ENCODE measurements around the gene PHACTR4.

DNA sequence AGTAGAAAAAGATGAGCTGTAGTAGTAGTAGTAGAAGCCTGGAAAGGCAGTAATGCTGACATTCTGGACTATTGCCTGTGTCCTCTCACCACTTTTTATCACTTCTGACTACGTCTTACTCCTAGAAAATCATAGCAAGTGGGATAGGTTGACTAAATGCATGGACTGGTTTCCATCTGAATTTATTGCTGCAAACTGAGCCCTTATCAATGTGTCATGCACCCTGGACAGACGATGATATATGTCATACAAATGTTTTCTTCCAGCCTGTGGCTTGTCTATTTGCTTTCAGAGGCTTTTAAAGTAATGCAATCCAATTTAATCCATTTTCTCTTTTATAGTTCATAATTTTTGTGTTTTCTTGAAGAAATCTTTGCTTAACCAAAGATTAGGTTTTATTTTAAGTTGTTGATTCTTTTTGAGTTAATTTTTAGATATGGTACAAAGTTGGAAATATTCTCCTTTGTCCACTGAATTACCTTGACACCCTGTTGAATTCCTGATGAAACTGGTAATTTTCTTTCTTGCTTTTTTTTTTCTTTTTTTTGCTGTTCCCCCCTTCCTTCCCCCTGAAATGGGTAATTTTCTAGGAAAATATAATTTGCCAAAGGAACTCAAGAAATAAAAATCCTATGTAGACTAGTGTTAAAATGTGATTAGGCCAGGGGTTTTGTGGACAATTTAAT is 47.1 kb downstream of the PHACTR4 start:
- TF ChIP-seq, protein P1, sequence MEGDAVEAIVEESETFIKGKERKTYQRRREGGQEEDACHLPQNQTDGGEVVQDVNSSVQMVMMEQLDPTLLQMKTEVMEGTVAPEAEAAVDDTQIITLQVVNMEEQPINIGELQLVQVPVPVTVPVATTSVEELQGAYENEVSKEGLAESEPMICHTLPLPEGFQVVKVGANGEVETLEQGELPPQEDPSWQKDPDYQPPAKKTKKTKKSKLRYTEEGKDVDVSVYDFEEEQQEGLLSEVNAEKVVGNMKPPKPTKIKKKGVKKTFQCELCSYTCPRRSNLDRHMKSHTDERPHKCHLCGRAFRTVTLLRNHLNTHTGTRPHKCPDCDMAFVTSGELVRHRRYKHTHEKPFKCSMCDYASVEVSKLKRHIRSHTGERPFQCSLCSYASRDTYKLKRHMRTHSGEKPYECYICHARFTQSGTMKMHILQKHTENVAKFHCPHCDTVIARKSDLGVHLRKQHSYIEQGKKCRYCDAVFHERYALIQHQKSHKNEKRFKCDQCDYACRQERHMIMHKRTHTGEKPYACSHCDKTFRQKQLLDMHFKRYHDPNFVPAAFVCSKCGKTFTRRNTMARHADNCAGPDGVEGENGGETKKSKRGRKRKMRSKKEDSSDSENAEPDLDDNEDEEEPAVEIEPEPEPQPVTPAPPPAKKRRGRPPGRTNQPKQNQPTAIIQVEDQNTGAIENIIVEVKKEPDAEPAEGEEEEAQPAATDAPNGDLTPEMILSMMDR (IDR thresholded peaks at IDR 0.05): no peak
- no peak for TF ChIP-seq POLR2A (IDR thresholded peaks at IDR 0.05)
